Lower leg skin (tissue), 4 donors: ENCODE measurements around the gene OR13C3. TPM values are rescaled to one million over a fixed set of nuclear protein-coding genes. Genes with fewer than 3 reads are reported as not detected.

Source experiments
- DNase-seq, 2 donors: peaks; one replicate each; pipeline ENCODE4 v3.0.0-alpha.2; 2019; ENCODE audit warnings: low spot score in 2 of 2
- H3K4me3 ChIP-seq: fragments of 200-600 bp; sonication (generic); 2 replicates; pipeline ENCODE4 v1.5.1; 2017; ENCODE audit warnings: mild to moderate bottlenecking, low read depth; ENCODE audit not compliant: poor library complexity, severe bottlenecking
- POLR2A ChIP-seq, 2 donors: fragments of 450-650 bp; IDR thresholded peaks; one replicate each; pipeline ENCODE4 v1.6.1; 2016 to 2017; ENCODE audit warnings: antibody characterized with exemption in 2 of 2, mild to moderate bottlenecking in 1 of 2, moderate library complexity in 1 of 2
- WGBS, 2 donors: methylation state at CpG; one replicate each; pipeline ENCODE4 v1.1.5; 2018; 5-methylcytosine and 5-hydroxymethylcytosine counted together
- intact Hi-C: fragments of 100-400 bp; cut with DNase I; formaldehyde crosslinking; loops from one replicate; pipeline ENCODE4 v1.15.0; 2023; ENCODE audit warnings: low total_unique reads
- total RNA-seq, 4 donors: library from RNA; depleted of rRNA; stranded (reverse); fragments of >200 nt; gene quantifications; one replicate each; pipeline ENCODE4 v1.1.0, GENCODE V29; 2016
- TF ChIP-seq, protein P1 (sequence below), 3 donors: fragments of 450-650 bp; IDR thresholded peaks; one replicate each; pipeline ENCODE4 v1.5.1; 2016; ENCODE audit warnings: antibody characterized with exemption in 3 of 3, mild to moderate bottlenecking in 3 of 3, moderate library complexity in 2 of 3

The OR13C3 gene
- total RNA-seq, 4 donors from 2014 or later = not detected

- H3K4me3 ChIP-seq = no peak overlapping the region
- intact Hi-C loops = no loop called here
- no peak for TF ChIP-seq POLR2A (IDR thresholded peaks at IDR 0.05)
- TF ChIP-seq, protein P1, sequence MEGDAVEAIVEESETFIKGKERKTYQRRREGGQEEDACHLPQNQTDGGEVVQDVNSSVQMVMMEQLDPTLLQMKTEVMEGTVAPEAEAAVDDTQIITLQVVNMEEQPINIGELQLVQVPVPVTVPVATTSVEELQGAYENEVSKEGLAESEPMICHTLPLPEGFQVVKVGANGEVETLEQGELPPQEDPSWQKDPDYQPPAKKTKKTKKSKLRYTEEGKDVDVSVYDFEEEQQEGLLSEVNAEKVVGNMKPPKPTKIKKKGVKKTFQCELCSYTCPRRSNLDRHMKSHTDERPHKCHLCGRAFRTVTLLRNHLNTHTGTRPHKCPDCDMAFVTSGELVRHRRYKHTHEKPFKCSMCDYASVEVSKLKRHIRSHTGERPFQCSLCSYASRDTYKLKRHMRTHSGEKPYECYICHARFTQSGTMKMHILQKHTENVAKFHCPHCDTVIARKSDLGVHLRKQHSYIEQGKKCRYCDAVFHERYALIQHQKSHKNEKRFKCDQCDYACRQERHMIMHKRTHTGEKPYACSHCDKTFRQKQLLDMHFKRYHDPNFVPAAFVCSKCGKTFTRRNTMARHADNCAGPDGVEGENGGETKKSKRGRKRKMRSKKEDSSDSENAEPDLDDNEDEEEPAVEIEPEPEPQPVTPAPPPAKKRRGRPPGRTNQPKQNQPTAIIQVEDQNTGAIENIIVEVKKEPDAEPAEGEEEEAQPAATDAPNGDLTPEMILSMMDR (IDR thresholded peaks at IDR 0.05) = no peak
- WGBS, 2 donors = 19 to 39% methylated on average over 1 of the region's 1 CpG
- no peak for DNase-seq
Measured at GRCh38 chr9:104564358-104564757, 27.7 kb upstream of the OR13C3 start.

DNA sequence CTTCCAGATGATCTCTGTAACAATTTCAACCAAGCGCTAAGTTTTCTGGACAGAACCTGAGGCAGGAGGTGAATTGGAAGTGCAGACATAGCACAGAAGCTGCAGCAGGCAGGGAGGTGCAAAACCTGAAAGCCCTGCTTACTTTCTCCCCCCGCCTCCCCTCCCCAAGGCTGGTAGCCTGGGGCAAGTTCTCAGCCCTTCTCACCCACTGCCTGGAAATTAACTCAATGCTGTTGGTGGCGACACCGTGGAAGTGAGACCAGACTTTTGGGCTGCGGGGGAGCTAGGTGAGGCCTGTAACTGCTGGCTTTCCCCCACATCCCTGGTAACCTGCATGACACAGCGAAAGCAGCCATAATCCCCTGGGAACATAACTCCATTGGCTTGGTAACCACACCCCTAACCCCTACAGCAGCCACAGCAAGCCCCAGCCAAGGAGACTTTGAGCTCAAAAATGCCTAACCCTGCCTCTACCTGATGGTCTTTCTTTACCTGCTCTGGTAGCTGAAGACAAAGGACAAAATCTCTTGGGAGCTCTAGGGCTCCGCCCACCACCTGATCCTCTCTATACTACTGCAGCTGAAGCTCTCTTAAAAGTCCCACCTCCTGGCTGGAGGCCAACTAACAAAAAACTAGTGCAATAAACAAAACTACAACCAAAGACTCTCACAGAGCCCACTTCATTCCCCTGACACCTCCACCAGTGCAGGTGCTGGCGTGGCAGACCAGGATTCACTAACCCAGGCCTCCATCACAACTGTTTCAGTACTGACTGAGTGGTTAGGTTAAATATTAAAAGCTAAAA is 20.4 kb upstream of the OR13C3 start:
- DNase-seq = no peak
- H3K4me3 ChIP-seq = no peak overlapping the region
- 79 to 83% methylated on average over 8 of the region's 8 CpGs for WGBS, 2 donors
- TF ChIP-seq, protein P1 (IDR thresholded peaks at IDR 0.05) = no peak
- TF ChIP-seq POLR2A (IDR thresholded peaks at IDR 0.05) = no peak
- intact Hi-C loops = no loop called here

GRCh38 chr9:104555521-104555920 is 18.9 kb upstream of the OR13C3 start:
- no peak overlapping the region for H3K4me3 ChIP-seq
- no peak for DNase-seq
- no peak for TF ChIP-seq POLR2A (IDR thresholded peaks at IDR 0.05)
- TF ChIP-seq, protein P1 (IDR thresholded peaks at IDR 0.05) = no peak
- WGBS, 2 donors = 88 to 100% methylated on average over 1 of the region's 1 CpG
- intact Hi-C loops = no loop called here

GRCh38 chr9:104553261-104553660 is 16.6 kb upstream of the OR13C3 start:
- WGBS, 2 donors = 15 to 19% methylated on average over 1 of the region's 1 CpG
- H3K4me3 ChIP-seq = no peak overlapping the region
- no peak for TF ChIP-seq POLR2A (IDR thresholded peaks at IDR 0.05)
- TF ChIP-seq, protein P1 (IDR thresholded peaks at IDR 0.05) = no peak
- intact Hi-C loops = no loop called here
- DNase-seq = no peak

- intact Hi-C loops = no loop called here
- TF ChIP-seq POLR2A (IDR thresholded peaks at IDR 0.05) = no peak
- TF ChIP-seq, protein P1 (IDR thresholded peaks at IDR 0.05) = no peak
- DNase-seq = no peak
- no peak overlapping the region for H3K4me3 ChIP-seq
- WGBS, 2 donors = 91% methylated on average over 4 of the region's 4 CpGs
Measured at GRCh38 chr9:104544644-104545043, 8.0 kb upstream of the OR13C3 start.

DNA sequence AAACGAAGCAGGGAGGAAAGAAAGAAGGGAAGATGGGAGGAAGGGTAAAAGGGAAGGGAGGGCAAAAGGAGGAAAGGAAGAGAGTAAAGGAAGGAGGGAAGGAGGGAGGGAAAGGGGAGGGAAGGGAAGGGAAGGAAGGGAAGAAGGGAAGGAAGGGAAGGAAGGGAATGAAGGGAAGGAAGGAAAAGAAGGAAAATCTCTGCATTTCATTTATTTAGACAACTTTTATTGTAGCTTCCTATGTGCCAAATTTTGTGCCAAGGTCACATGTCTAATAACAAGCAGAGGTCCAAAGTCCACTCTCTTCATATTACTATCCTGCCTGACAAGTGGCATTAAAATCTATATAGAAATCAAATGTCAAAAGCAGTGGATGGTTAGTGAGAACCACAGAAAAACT is 2.6 kb upstream of the OR13C3 start:
- H3K4me3 ChIP-seq = no peak overlapping the region
- intact Hi-C loops = no loop called here
- no peak for DNase-seq
- 36 to 63% methylated on average over 1 of the region's 1 CpG for WGBS, 2 donors
- TF ChIP-seq POLR2A (IDR thresholded peaks at IDR 0.05) = no peak
- TF ChIP-seq, protein P1 (IDR thresholded peaks at IDR 0.05) = no peak
